Loucy (cell line): ENCODE measurements around the gene MYO1D.

Source experiments
- H2AFZ ChIP-seq: fragments of 200-600 bp; sonication (generic); 2 replicates; pipeline ENCODE4 v1.6.0; 2016; ENCODE audit warnings: antibody characterized with exemption, mild to moderate bottlenecking, low read length, moderate library complexity
- H3F3A ChIP-seq: fragments of 200-600 bp; 2 replicates; pipeline ENCODE4 v1.6.0; 2016; ENCODE audit warnings: antibody characterized with exemption, low read depth, mild to moderate bottlenecking
- H3K27me3 ChIP-seq: fragments of 200-600 bp; sonication (generic); 2 replicates; pipeline ENCODE4 v1.6.1; 2014; ENCODE audit warnings: low read length, mild to moderate bottlenecking; ENCODE audit not compliant: insufficient read depth, poor library complexity, severe bottlenecking
- H3K36me3 ChIP-seq: fragments of 200-600 bp; sonication (generic); 2 replicates; pipeline ENCODE4 v1.6.1; 2016; ENCODE audit warnings: low read length; ENCODE audit not compliant: insufficient read depth
- H3K4me1 ChIP-seq: fragments of 200-600 bp; sonication (generic); 2 replicates; pipeline ENCODE4 v1.5.1; 2014; ENCODE audit warnings: low read length, mild to moderate bottlenecking; ENCODE audit not compliant: insufficient read depth, poor library complexity, severe bottlenecking
- H3K4me2 ChIP-seq: fragments of 200-600 bp; sonication (generic); 2 replicates; pipeline ENCODE4 v1.6.0; 2014; ENCODE audit warnings: antibody characterized with exemption, low read length, low read depth, mild to moderate bottlenecking; ENCODE audit not compliant: poor library complexity, severe bottlenecking
- H3K4me3 ChIP-seq: fragments of 200-600 bp; sonication (generic); 2 replicates; pipeline ENCODE4 v1.5.1; 2014; ENCODE audit warnings: low read length, mild to moderate bottlenecking, mixed read lengths; ENCODE audit not compliant: poor library complexity, severe bottlenecking
- H3K79me2 ChIP-seq: fragments of 200-600 bp; sonication (generic); 2 replicates; pipeline ENCODE4 v1.6.1; 2014; ENCODE audit warnings: low read length; ENCODE audit not compliant: insufficient read depth
- H3K9ac ChIP-seq: fragments of 200-600 bp; sonication (generic); 2 replicates; pipeline ENCODE4 v1.6.0; 2014; ENCODE audit warnings: mild to moderate bottlenecking, low read depth, low read length, moderate library complexity; ENCODE audit not compliant: poor library complexity, severe bottlenecking
- H3K9me2 ChIP-seq: fragments of 200-600 bp; sonication (generic); replicated peaks from 2 replicates; pipeline ENCODE4 v1.6.1; 2016; ENCODE audit warnings: low read depth, low read length, mixed read lengths
- H3K9me3 ChIP-seq: fragments of 200-600 bp; sonication (generic); 2 replicates; pipeline ENCODE4 v1.6.1; 2014; ENCODE audit warnings: mild to moderate bottlenecking, antibody characterized with exemption, low read length, low read depth; ENCODE audit not compliant: insufficient read depth
- H4K20me1 ChIP-seq: fragments of 200-600 bp; sonication (generic); 2 replicates; pipeline ENCODE4 v1.6.0; 2014; ENCODE audit warnings: antibody characterized with exemption, low read length, mild to moderate bottlenecking; ENCODE audit not compliant: insufficient read depth, poor library complexity, severe bottlenecking
- EZH2phosphoT487 ChIP-seq: fragments of 200-600 bp; IDR thresholded peaks from 2 replicates; pipeline ENCODE4 v1.6.1; 2018; ENCODE audit warnings: antibody characterized with exemption, mild to moderate bottlenecking, moderate library complexity, borderline replicate concordance
- TF ChIP-seq, protein P1 (sequence below): fragments of 200-600 bp; sonication (generic); conservative IDR thresholded peaks from 2 replicates; pipeline ENCODE4 v1.5.1; 2014; ENCODE audit warnings: mild to moderate bottlenecking, antibody characterized with exemption, low read length

MYO1D gene

DNA sequence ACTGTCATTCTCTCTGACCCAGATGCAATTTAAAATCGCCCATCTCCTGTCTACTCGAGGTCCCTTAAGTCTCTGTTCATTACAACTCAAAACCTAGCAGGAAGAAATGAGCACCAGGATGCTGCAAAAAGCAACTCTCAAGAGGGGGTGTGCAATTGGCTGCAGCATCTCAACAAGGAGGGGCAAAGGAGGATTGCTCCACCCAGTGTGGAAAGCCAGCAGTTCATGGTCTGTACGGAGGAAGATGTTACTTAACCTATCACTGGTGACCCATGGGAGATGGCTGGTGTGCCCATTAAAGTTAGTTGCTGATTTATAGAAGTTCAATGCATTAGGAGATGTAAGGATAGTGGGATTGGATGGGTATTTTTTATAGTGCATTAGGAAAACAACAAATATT lies 242.8 kb downstream of the MYO1D start:
- Histone ChIP-seq H3K9ac (no peak overlapping the region), H3K79me2 (no peaks in the 10 kb centered on the region), H3K27me3 (no peaks in the 10 kb centered on the region), H3K36me3 (no peaks in the 10 kb centered on the region), H3K9me3 (no peaks in the 10 kb centered on the region), H3K4me2 (no peak overlapping the region), H3K4me1 (no peaks in the 10 kb centered on the region), H3K4me3 (no peak overlapping the region), H2AFZ (no peak overlapping the region), H4K20me1 (no peaks in the 10 kb centered on the region), H3F3A (no peaks in the 10 kb centered on the region), H3K9me2 (no peaks in the 10 kb centered on the region)
- no peak for TF ChIP-seq EZH2phosphoT487
- TF ChIP-seq, protein P1, sequence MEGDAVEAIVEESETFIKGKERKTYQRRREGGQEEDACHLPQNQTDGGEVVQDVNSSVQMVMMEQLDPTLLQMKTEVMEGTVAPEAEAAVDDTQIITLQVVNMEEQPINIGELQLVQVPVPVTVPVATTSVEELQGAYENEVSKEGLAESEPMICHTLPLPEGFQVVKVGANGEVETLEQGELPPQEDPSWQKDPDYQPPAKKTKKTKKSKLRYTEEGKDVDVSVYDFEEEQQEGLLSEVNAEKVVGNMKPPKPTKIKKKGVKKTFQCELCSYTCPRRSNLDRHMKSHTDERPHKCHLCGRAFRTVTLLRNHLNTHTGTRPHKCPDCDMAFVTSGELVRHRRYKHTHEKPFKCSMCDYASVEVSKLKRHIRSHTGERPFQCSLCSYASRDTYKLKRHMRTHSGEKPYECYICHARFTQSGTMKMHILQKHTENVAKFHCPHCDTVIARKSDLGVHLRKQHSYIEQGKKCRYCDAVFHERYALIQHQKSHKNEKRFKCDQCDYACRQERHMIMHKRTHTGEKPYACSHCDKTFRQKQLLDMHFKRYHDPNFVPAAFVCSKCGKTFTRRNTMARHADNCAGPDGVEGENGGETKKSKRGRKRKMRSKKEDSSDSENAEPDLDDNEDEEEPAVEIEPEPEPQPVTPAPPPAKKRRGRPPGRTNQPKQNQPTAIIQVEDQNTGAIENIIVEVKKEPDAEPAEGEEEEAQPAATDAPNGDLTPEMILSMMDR, result no peak

DNA sequence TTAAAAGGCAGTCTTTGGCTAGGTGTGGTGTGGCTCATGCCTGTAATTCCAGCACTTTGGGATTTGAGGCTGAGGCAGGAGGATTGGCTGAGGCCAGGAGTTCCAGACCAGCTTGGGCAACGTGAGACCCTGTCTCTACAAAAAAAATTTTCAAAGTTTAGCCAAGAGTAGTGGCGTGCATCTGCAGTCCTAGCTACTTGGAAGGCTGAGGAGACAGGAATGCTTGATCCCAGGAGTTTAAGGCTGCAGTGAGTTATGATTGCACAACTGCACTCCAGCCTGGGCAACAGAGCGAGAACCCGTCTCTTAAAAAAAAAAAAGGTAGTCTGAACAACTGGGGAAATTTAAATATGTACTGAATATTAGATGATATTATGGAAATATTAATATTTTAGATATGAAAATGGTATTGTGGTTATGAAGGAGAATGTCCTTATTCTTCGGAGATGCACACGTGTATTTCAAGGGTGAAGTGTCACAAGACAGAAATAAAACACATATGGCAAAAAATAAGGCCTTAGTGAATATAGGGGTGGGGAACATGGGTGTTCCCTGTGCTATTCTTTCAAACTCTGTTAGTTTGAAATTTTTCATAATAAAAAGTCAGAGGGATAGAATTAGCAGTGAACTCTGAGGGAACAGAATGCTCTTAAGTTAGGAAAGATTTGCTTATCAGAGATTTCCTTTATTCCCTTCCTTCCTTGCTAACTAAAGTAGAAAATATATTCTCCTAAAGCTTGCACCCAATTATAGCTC lies 245.4 kb downstream of the MYO1D start:
- Histone ChIP-seq H3K36me3 (no peaks in the 10 kb centered on the region), H3K9ac (no peak overlapping the region), H3K4me2 (no peak overlapping the region), H3K9me3 (no peaks in the 10 kb centered on the region), H3F3A (no peaks in the 10 kb centered on the region), H3K9me2 (no peaks in the 10 kb centered on the region), H3K4me3 (no peak overlapping the region), H4K20me1 (no peaks in the 10 kb centered on the region), H3K4me1 (no peaks in the 10 kb centered on the region), H3K79me2 (no peaks in the 10 kb centered on the region), H2AFZ (no peak overlapping the region), H3K27me3 (no peaks in the 10 kb centered on the region)
- TF ChIP-seq, protein P1, result no peak
- no peak for TF ChIP-seq EZH2phosphoT487

DNA sequence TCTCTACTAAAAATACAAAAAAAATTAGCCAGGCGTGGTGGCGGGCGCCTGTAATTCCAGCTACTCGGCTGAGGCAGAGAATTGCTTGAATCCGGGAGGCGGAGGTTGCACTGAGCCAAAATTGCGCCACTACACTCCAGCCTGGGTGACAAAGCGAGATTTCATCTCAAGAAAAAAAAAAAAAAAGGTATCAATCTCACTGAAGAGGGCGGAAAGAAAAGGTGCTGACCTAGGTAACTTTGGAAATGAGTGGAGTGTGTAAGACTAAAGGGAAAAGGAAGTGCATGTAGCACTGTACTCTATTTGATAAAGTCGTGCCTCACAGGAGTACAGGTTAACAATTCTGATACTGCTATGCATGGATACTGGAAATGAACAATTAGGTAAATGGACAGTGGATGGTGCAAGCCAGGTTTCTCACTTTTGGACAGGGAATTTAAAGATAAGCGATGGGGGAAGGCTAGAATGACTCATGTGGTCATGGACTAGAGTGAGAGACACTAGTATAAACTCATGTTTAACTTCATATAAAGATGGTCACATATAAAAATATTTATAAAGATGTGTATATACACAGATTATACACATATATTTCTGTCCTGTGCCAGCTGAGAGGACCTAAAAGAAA lies 247.2 kb downstream of the MYO1D start:
- no peak overlapping the region for H2AFZ ChIP-seq
- H3K4me2 ChIP-seq, result no peak overlapping the region
- TF ChIP-seq EZH2phosphoT487, result no peak
- TF ChIP-seq, protein P1, result no peak
- no peaks in the 10 kb centered on the region for H3F3A ChIP-seq
- H3K27me3 ChIP-seq, result no peaks in the 10 kb centered on the region
- H3K36me3 ChIP-seq, result no peaks in the 10 kb centered on the region
- H3K9me3 ChIP-seq, result no peaks in the 10 kb centered on the region
- no peaks in the 10 kb centered on the region for H3K9me2 ChIP-seq
- no peak overlapping the region for H3K4me3 ChIP-seq
- H3K9ac ChIP-seq, result no peak overlapping the region
- H3K79me2 ChIP-seq, result no peaks in the 10 kb centered on the region
- H3K4me1 ChIP-seq, result no peaks in the 10 kb centered on the region
- H4K20me1 ChIP-seq, result no peaks in the 10 kb centered on the region
